ENCODE measurements around the gene C7orf57. TPM values are rescaled to one million over a fixed set of nuclear protein-coding genes. Genes with fewer than 3 reads are reported as not detected.
A peak's percentile ranks its signal among the peaks of the same experiment; 100 is the strongest.

The C7orf57 gene
- total RNA-seq, 1 donor from 2014 or later: 0.53 TPM

DNA sequence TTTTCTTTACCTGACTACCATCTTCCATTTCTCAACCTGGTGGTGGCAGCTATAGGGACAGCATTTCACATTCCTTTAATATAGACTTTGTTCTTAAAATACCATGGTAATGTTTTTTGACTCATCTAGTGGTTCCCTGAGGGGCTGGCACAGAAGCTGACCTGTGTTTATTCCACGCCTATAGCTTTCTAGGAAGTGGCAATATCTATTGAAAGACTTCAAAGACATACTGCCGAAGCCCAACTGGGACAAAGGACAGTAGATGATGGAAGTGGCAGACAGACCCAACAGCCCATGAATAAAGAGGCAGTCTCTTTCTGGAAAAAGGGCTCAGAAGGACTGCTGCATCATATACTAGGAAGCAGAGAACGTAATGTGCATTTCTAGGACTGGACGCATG is 17.7 kb upstream of the C7orf57 start:
- TF ChIP-seq CTCF (IDR thresholded peaks at IDR 0.05; ENCODE audit: insufficient read depth, low read length, severe bottlenecking): no peak
- DNase-seq (ENCODE audit: low read depth) (no peak), FAIRE-seq (no peak)
- no peaks in the 10 kb centered on the region for H3K27me3 ChIP-seq (ENCODE audit: control insufficient read depth, insufficient read depth, low read length)
- no peaks in the 10 kb centered on the region for H3K36me3 ChIP-seq (ENCODE audit: control insufficient read depth, insufficient read depth, low read length)
- no peak overlapping the region for H3K4me3 ChIP-seq (ENCODE audit: low read depth, low read length)

DNA sequence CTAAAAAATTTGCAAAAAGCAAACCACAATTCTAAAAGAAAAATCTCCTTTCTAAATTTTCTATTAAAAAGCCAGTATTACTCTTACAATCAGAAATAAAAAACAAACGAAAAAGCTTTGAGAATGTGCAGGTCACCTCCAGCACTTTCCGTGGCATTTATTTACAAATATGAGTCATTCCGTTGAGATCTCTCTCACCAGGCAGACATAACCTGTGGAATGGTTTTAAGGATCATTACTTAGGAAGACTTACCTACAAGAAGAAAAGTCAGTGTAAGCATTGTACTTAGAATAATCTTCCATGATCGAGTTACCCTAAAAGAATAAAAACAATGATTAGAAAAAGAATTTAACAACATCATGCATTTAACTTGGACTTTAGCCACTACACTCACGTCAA is 9.7 kb upstream of the C7orf57 start:
- Histone ChIP-seq H3K36me3 (ENCODE audit: control insufficient read depth, insufficient read depth, low read length) (no peaks in the 10 kb centered on the region), H3K27me3 (ENCODE audit: control insufficient read depth, insufficient read depth, low read length) (no peaks in the 10 kb centered on the region), H3K4me3 (ENCODE audit: low read depth, low read length) (no peak overlapping the region)
- no peak for TF ChIP-seq CTCF (IDR thresholded peaks at IDR 0.05; ENCODE audit: insufficient read depth, low read length, severe bottlenecking)
- peak; percentile 74 for DNase-seq (ENCODE audit: low read depth)
- no peak for FAIRE-seq

DNA sequence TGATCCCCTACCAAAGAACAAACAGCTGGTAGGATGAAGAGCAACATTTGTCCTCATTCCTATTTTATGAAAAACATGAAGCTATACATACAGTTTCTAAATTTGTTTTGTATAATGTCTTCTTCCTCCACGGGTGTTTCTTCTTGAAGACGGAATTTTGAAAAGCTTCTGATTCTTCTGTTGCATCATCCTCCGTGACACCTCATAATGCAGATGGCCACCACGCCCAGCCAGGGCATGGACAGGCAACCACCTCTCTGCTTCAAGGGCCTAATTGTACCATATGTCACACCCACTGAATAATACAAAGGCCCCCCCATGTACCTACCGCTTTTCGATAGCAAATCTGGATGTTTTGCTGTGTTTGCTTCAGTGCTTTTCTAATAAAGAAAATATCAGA is 6.4 kb upstream of the C7orf57 start, which contains the start of gene SUN3:
Gene SUN3, minus strand, starts transcription at position 170 of the 400 bp plus-strand sequence. Its CDS starts 169 bp downstream, at position 1.
- Histone ChIP-seq H3K36me3 (ENCODE audit: control insufficient read depth, insufficient read depth, low read length) (no peaks in the 10 kb centered on the region), H3K4me3 (ENCODE audit: low read depth, low read length) (no peak within 1 kb of the TSS), H3K27me3 (ENCODE audit: control insufficient read depth, insufficient read depth, low read length) (no peaks in the 10 kb centered on the region)
- no peak for DNase-seq (ENCODE audit: low read depth)
- FAIRE-seq: no peak
- TF ChIP-seq CTCF (IDR thresholded peaks at IDR 0.05; ENCODE audit: insufficient read depth, low read length, severe bottlenecking): no peak

- H3K36me3 ChIP-seq (ENCODE audit: control insufficient read depth, insufficient read depth, low read length): no peaks in the 10 kb centered on the region
- FAIRE-seq: no peak
- no peaks in the 10 kb centered on the region for H3K27me3 ChIP-seq (ENCODE audit: control insufficient read depth, insufficient read depth, low read length)
- TF ChIP-seq CTCF (IDR thresholded peaks at IDR 0.05; ENCODE audit: insufficient read depth, low read length, severe bottlenecking): no peak
- no peak overlapping the region for H3K4me3 ChIP-seq (ENCODE audit: low read depth, low read length)
- peak; percentile 30 for DNase-seq (ENCODE audit: low read depth)
Measured at GRCh38 chr7:48031111-48031510, 4.2 kb upstream of the C7orf57 start.

DNA sequence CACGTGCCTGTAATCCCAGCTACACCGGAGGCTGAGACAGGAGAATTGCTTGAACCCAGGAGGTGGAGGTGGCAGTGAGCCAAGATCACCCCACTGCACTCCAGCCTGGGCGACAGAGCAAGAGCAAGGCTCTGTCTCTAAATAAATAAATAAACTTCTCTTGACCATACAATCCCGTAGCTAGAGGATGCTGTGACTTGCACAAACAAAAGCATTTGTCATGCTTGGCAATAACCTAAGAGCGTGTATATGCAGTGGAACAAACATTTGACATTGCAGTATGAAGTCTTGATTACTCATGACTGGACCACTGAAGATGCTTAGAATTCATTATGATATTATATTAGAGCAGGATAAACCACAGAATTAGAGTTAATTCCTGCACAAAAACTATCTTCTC is 1.4 kb upstream of the C7orf57 start:
- no peaks in the 10 kb centered on the region for H3K27me3 ChIP-seq (ENCODE audit: control insufficient read depth, insufficient read depth, low read length)
- DNase-seq (ENCODE audit: low read depth) (peak; percentile 56), FAIRE-seq (no peak)
- H3K4me3 ChIP-seq (ENCODE audit: low read depth, low read length): no peak overlapping the region
- no peaks in the 10 kb centered on the region for H3K36me3 ChIP-seq (ENCODE audit: control insufficient read depth, insufficient read depth, low read length)
- no peak for TF ChIP-seq CTCF (IDR thresholded peaks at IDR 0.05; ENCODE audit: insufficient read depth, low read length, severe bottlenecking)

DNA sequence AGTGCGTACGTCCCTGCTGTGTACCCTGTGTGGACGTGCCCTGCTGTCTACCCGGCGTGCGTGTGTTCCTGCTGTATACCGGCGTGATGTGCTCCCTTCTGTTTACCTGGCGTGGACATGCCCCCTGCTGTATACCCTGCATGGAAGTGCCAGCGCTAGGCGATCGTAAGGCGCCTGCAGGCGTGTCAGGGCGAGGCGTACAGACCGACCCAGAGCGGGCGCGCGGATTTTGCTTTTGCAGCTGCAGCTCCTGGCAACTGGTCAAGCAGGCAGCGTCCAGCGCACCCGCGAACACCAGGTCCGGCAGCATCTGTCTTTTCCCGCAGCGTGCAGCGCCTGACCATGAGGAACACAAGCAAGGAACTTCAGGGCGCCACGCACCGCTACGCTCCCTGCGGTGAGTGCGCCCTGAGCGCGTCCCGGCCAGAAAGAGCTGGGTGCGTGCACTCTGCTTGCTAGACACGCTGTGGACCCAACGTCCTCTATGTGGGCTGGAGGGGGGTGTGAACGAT is 680 bp downstream of the C7orf57 start:
- Histone ChIP-seq H3K27me3 (ENCODE audit: control insufficient read depth, insufficient read depth, low read length) (no peaks in the 10 kb centered on the region), H3K36me3 (ENCODE audit: control insufficient read depth, insufficient read depth, low read length) (no peaks in the 10 kb centered on the region), H3K4me3 (ENCODE audit: low read depth, low read length) (peak overlapping the region; percentile 54)
- DNase-seq (ENCODE audit: low read depth): no peak
- no peak for TF ChIP-seq CTCF (IDR thresholded peaks at IDR 0.05; ENCODE audit: insufficient read depth, low read length, severe bottlenecking)
- FAIRE-seq: no peak

Data from bronchial epithelial cell (primary cell).